A549 treated with dexamethasone at 1 μM for 4 hours (cell line): ENCODE data around the gene FBXO4. TPM values are rescaled to one million over a fixed set of nuclear protein-coding genes. Genes with fewer than 3 reads are reported as not detected.

ENCODE experiments used
- total RNA-seq: library from RNA; stranded (reverse); fragments of 200-300 nt; extraction: Qiagen RNA extraction; gene quantifications from 5 replicates; pipeline ENCODE4 v1.2.3, GENCODE V29; 2022

The FBXO4 gene
- 5.4 to 7.7 TPM (median 7.1 TPM) in 5 replicates for total RNA-seq

GRCh38 chr5:41924872-41925554, at the start of gene FBXO4:
Gene FBXO4 (plus strand): TSS chr5:41925281. CDS start chr5:41925310, 29 bp downstream.

DNA sequence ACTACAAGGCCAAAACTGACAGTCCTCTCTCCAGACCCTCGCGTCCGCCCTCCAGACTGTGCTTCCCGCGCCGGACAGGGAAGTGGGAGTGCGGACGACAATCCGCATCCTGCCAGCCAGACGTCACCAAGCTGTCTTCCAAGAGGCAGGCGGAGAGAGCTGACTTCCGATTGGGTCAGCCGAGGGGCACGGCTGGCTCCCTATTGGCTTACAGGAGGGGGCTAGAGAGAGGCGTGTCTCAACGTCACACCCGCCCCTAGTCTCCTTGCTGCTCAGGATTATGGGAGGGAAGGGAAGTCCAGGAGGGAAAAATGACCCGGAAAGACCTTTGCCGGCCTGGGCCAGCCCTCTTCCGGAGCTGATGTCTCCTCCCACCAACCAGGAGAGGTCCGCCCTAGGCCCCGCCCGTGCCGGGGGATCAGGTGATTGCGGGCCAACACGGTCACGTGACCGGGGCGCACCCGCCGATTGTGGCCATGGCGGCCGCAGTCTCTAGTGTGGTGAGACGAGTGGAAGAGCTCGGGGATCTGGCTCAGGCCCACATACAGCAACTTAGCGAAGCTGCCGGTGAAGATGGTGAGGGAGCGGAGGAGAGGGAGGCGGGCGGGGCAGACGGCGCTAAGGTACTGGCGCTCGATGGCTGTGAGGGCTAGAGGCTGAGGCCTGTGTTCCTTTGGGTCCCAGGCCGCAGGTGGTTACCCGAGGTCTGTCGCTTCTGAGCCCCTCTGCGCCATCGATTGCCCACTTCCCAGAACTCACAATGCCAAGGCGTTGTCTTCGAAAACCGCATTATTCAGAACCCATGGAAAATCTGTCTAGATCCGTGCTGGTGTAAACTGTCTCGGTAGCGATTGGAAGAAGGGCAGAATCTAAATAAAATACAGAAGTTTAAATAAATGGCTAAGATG, 20.9 kb upstream of the FBXO4 start, which contains the start of gene RIMOC1:
Gene RIMOC1, plus strand, starts transcription at position 453 of the 908 bp plus-strand sequence. Its CDS starts 24 bp downstream, at position 477.

Other genes with a start within 250 kb of the FBXO4 start
- 2.5 to 3.6 TPM (median 2.9 TPM) in 5 replicates for gene OXCT1, start 54.9 kb upstream of the FBXO4 start, total RNA-seq
- gene RIMOC1, start 20.9 kb upstream of the FBXO4 start, total RNA-seq, result 10.2 to 16.6 TPM (median 14.4 TPM) in 5 replicates